PC-9 (cell line): ENCODE results near the gene UVRAG. TPM values are rescaled to one million over a fixed set of nuclear protein-coding genes. Genes with fewer than 3 reads are reported as not detected.

Source experiments
- BruUV-seq: library from RNA; stranded (reverse); fragments of 400-500 nt; replicated peaks from 2 replicates; lab custom pipeline; 2021; lab: Mats Ljungman, UMichigan
- CTCF ChIA-PET: fragments of 300-600 bp; sonication (Branson Sonifier 250); formaldehyde crosslinking; loops from one replicate; lab custom pipeline; 2022; ENCODE audit warnings: antibody characterized with exemption; lab: Charles Lee
- POLR2A ChIA-PET: fragments of 300-600 bp; sonication (Branson Sonifier 250); formaldehyde crosslinking; loops from one replicate; lab custom pipeline; 2022; ENCODE audit warnings: antibody characterized with exemption; ENCODE audit not compliant: unreplicated experiment; lab: Charles Lee
- DNase-seq, 2 experiments: peaks; one replicate each; pipeline versions ENCODE4 v3.0.0 to v3.0.0-alpha.2; 2015 to 2022; ENCODE audit warnings: mixed read lengths in 1 of 2
- H2AFZ ChIP-seq: fragments of 200-600 bp; sonication (generic); 2 replicates; pipeline ENCODE4 v1.8.1; 2017; ENCODE audit warnings: antibody characterized with exemption
- H3F3A ChIP-seq: fragments of 200-600 bp; sonication (generic); 2 replicates; pipeline ENCODE4 v1.8.1; 2017; ENCODE audit warnings: antibody characterized with exemption, mild to moderate bottlenecking, low read depth; ENCODE audit not compliant: insufficient read depth
- H3K27ac ChIP-seq: fragments of 200-600 bp; sonication (generic); 2 replicates; pipeline ENCODE4 v1.6.1; 2016; ENCODE audit warnings: mixed run types
- H3K27me3 ChIP-seq: fragments of 200-600 bp; sonication (generic); 2 replicates; pipeline ENCODE4 v1.6.1; 2016; ENCODE audit warnings: low read depth, mixed run types; ENCODE audit not compliant: insufficient read depth
- H3K36me3 ChIP-seq: fragments of 200-600 bp; sonication (generic); 2 replicates; pipeline ENCODE4 v1.6.1; 2016; ENCODE audit warnings: low read depth, mixed run types
- H3K4me1 ChIP-seq: fragments of 200-600 bp; sonication (generic); replicated peaks from 2 replicates; pipeline ENCODE4 v1.6.1; 2016; ENCODE audit warnings: mixed run types; ENCODE audit not compliant: insufficient read depth
- H3K4me2 ChIP-seq: fragments of 200-600 bp; sonication (generic); 2 replicates; pipeline ENCODE4 v1.6.1; 2017; ENCODE audit warnings: mixed run types
- H3K4me3 ChIP-seq: fragments of 200-600 bp; sonication (generic); 2 replicates; pipeline ENCODE4 v1.6.1; 2016; ENCODE audit warnings: mixed run types
- H3K79me2 ChIP-seq: fragments of 200-600 bp; sonication (generic); 2 replicates; pipeline ENCODE4 v1.6.1; 2017; ENCODE audit warnings: low read depth, mixed run types
- H3K9me2 ChIP-seq: fragments of 200-600 bp; sonication (generic); 2 replicates; pipeline ENCODE4 v1.8.1; 2017; ENCODE audit warnings: mild to moderate bottlenecking; ENCODE audit not compliant: insufficient read depth
- H3K9me3 ChIP-seq: fragments of 200-600 bp; sonication (generic); 2 replicates; pipeline ENCODE4 v1.8.1; 2016; ENCODE audit warnings: low read depth; ENCODE audit not compliant: insufficient read depth
- H4K20me1 ChIP-seq: fragments of 200-600 bp; sonication (generic); 2 replicates; pipeline ENCODE4 v1.8.1; 2017; ENCODE audit not compliant: insufficient read depth
- EZH2 ChIP-seq: fragments of 200-600 bp; sonication (generic); IDR thresholded peaks from 2 replicates; pipeline ENCODE4 v1.8.0; 2017; ENCODE audit warnings: antibody characterized with exemption, low read depth
- intact Hi-C: fragments of 100-400 bp; cut with micrococcal nuclease; formaldehyde crosslinking; loops from one replicate; pipeline ENCODE4 v1.10.0; 2022; ENCODE audit not compliant: unreplicated experiment
- total RNA-seq: library from RNA; stranded (reverse); gene quantifications from 2 replicates; pipeline ENCODE4 v1.2.3, GENCODE V29; 2021
- TF ChIP-seq, protein P1 (sequence below): fragments of 200-600 bp; sonication (generic); conservative IDR thresholded peaks from 2 replicates; pipeline ENCODE4 v1.6.1; 2017; ENCODE audit warnings: mixed run types, antibody characterized with exemption, mild to moderate bottlenecking, moderate library complexity

Gene UVRAG
- total RNA-seq, 1 experiment from 2014 or later = 20.4 TPM

DNA sequence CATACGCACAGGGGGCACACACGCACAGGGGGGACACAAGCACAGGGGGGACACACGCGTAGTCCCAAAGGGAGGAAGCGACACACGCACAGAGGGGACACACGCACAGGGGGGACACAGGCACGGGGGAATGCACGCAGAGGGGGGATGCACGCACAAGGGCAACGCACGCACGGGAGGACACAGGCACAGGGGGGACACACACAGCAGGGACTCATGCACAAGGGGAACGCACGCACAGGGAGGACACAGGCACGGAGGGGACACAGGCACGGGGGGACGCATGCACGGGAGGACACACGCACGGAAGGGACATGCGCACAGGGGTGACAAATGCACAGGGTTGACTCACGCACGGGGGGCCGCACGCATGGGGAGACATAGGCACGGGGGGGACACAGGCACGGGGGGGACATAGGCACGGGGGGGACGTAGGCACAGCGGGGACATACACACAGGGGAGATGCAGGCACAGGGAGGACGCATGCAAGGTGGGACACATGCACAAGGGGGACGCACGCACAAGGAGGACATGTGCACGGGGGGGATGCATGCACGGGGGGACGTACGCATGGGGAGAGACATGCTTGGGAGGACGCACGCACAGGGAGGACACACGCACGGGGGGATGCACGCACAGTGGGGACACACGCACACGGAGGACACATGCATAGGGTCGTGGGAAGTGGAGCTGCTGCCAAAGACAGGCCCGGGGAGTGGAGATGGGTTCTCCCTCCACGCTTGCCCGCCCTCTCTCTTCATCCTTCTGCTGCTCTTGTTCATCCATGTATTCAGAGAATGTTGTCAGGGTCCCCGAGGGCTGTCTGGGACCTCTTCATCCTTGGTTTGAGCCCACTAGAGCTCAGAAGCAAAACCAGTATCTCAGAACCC lies 350.1 kb downstream of the UVRAG start:
- no peak for TF ChIP-seq EZH2
- TF ChIP-seq, protein P1, sequence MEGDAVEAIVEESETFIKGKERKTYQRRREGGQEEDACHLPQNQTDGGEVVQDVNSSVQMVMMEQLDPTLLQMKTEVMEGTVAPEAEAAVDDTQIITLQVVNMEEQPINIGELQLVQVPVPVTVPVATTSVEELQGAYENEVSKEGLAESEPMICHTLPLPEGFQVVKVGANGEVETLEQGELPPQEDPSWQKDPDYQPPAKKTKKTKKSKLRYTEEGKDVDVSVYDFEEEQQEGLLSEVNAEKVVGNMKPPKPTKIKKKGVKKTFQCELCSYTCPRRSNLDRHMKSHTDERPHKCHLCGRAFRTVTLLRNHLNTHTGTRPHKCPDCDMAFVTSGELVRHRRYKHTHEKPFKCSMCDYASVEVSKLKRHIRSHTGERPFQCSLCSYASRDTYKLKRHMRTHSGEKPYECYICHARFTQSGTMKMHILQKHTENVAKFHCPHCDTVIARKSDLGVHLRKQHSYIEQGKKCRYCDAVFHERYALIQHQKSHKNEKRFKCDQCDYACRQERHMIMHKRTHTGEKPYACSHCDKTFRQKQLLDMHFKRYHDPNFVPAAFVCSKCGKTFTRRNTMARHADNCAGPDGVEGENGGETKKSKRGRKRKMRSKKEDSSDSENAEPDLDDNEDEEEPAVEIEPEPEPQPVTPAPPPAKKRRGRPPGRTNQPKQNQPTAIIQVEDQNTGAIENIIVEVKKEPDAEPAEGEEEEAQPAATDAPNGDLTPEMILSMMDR = no peak
- no peaks in the 10 kb centered on the region for H4K20me1 ChIP-seq
- no peaks in the 10 kb centered on the region for H3K9me3 ChIP-seq
- H3K27ac ChIP-seq = no peak overlapping the region
- H3K79me2 ChIP-seq = no peaks in the 10 kb centered on the region
- no peaks in the 10 kb centered on the region for H3K4me1 ChIP-seq
- no peaks in the 10 kb centered on the region for H3F3A ChIP-seq
- ChIA-PET POLR2A (no interaction called here), CTCF (no interaction called here)
- no TSS peak for BruUV-seq
- DNase-seq = no peak
- no peaks in the 10 kb centered on the region for H3K36me3 ChIP-seq
- no peak overlapping the region for H3K4me3 ChIP-seq
- H2AFZ ChIP-seq = no peak overlapping the region
- H3K4me2 ChIP-seq = no peak overlapping the region
- no peaks in the 10 kb centered on the region for H3K9me2 ChIP-seq
- intact Hi-C loops = no loop called here
- no peaks in the 10 kb centered on the region for H3K27me3 ChIP-seq

DNA sequence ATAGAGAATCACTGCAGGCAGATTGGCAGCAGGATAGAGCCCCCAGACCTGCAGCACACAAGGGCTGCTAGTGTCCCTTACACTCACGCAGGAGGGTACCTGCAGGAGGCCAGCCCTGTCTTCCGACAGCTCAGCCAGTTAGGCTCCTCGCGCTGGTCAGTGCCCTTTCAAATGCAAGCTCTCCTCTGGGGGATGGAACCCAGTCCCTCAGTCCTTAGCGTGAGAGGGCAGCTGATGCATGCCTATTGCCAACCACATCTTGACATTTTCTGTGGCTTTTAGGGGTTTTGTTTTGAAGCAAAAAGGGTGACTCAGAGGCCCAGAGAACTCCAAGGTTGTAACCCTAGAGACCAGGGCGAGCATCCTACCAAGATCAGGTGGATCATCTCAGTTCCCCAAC lies 351.3 kb downstream of the UVRAG start:
- H3K27me3 ChIP-seq = no peaks in the 10 kb centered on the region
- H3K9me3 ChIP-seq = no peaks in the 10 kb centered on the region
- no peaks in the 10 kb centered on the region for H3K79me2 ChIP-seq
- no peak for TF ChIP-seq EZH2
- TF ChIP-seq, protein P1 = no peak
- DNase-seq = no peak
- H3F3A ChIP-seq = no peaks in the 10 kb centered on the region
- ChIA-PET POLR2A (no interaction called here), CTCF (no interaction called here)
- BruUV-seq = no TSS peak
- H3K4me2 ChIP-seq = no peak overlapping the region
- H2AFZ ChIP-seq = no peak overlapping the region
- H3K4me3 ChIP-seq = no peak overlapping the region
- no peak overlapping the region for H3K27ac ChIP-seq
- intact Hi-C loops = no loop called here
- H3K9me2 ChIP-seq = no peaks in the 10 kb centered on the region
- H3K36me3 ChIP-seq = no peaks in the 10 kb centered on the region
- no peaks in the 10 kb centered on the region for H4K20me1 ChIP-seq
- H3K4me1 ChIP-seq = no peaks in the 10 kb centered on the region

DNA sequence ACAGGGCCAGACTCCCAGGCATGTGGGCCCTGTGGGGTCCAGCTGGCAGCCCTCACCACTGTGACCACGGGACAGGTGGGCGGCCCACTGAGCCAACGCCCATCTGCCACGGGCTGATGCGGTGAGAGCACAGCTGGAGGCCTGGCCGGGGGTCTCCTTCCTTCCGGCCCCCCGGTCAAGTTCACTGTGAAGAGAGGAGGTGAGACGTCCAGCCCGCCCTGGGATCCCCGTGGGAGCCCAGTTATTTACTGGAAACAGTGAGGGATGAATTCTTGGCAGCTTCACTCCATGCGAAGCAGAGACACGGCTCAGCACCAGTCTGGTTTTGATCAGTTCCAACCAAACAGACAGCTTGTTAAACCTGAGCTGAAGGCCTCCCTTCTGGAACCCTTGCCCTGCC lies 352.6 kb downstream of the UVRAG start:
- Histone ChIP-seq H3K4me2 (no peak overlapping the region), H3K27me3 (no peaks in the 10 kb centered on the region), H3F3A (no peaks in the 10 kb centered on the region), H3K27ac (no peak overlapping the region), H3K79me2 (no peaks in the 10 kb centered on the region), H3K36me3 (no peaks in the 10 kb centered on the region), H3K4me3 (no peak overlapping the region), H3K9me2 (no peaks in the 10 kb centered on the region), H3K9me3 (no peaks in the 10 kb centered on the region), H3K4me1 (no peaks in the 10 kb centered on the region), H4K20me1 (no peaks in the 10 kb centered on the region), H2AFZ (no peak overlapping the region)
- no TSS peak for BruUV-seq
- intact Hi-C loops = no loop called here
- ChIA-PET CTCF (no interaction called here), POLR2A (no interaction called here)
- TF ChIP-seq EZH2 = no peak
- TF ChIP-seq, protein P1 = no peak
- DNase-seq = no peak
